OCI-LY1 (cell line): ENCODE data around the gene CCDC73.
"Not testable (repeated sequence)": the region's sequence is repeated elsewhere in the genome, so short reads cannot be mapped to it uniquely, and the experiment has no call there.

ENCODE experiments used
- H2AFZ ChIP-seq: fragments of 200-600 bp; sonication (generic), shearing (Covaris generic); 2 replicates; pipeline ENCODE4 v1.6.0; 2014; ENCODE audit warnings: antibody characterized with exemption, mild to moderate bottlenecking, low read length
- H3F3A ChIP-seq: fragments of 200-600 bp; sonication (generic), shearing (Covaris generic); 2 replicates; pipeline ENCODE4 v1.6.0; 2014; ENCODE audit warnings: mild to moderate bottlenecking, antibody characterized with exemption, low read length, moderate library complexity; ENCODE audit not compliant: insufficient read depth
- H3K27ac ChIP-seq: fragments of 200-600 bp; sonication (generic); 2 replicates; pipeline ENCODE4 v1.5.1; 2014; ENCODE audit warnings: low read length, mixed run types, mild to moderate bottlenecking, low read depth; ENCODE audit not compliant: poor library complexity, severe bottlenecking
- H3K27me3 ChIP-seq: fragments of 200-600 bp; sonication (generic); 2 replicates; pipeline ENCODE4 v1.6.0; 2014; ENCODE audit warnings: antibody characterized with exemption, mild to moderate bottlenecking, low read length, moderate library complexity; ENCODE audit not compliant: insufficient read depth
- H3K36me3 ChIP-seq: fragments of 200-600 bp; sonication (generic); 2 replicates; pipeline ENCODE4 v1.6.1; 2014; ENCODE audit warnings: mild to moderate bottlenecking, antibody characterized with exemption, low read length, moderate library complexity, mixed read lengths; ENCODE audit not compliant: insufficient read depth
- H3K4me1 ChIP-seq: fragments of 200-600 bp; sonication (generic); 2 replicates; pipeline ENCODE4 v1.5.1; 2014; ENCODE audit warnings: mild to moderate bottlenecking, low read length, moderate library complexity; ENCODE audit not compliant: insufficient read depth, severe bottlenecking
- H3K4me2 ChIP-seq: fragments of 200-600 bp; sonication (generic), shearing (Covaris generic); 2 replicates; pipeline ENCODE4 v1.6.1; 2014; ENCODE audit warnings: low read length
- H3K4me3 ChIP-seq: fragments of 200-600 bp; sonication (generic); 2 replicates; pipeline ENCODE4 v1.5.1; 2014; ENCODE audit warnings: low read length, low read depth, mild to moderate bottlenecking, mixed read lengths; ENCODE audit not compliant: poor library complexity, severe bottlenecking
- H3K79me2 ChIP-seq: fragments of 200-600 bp; shearing (Covaris generic); 2 replicates; pipeline ENCODE4 v1.6.1; 2016; ENCODE audit warnings: mixed run types, low read length, mixed read lengths; ENCODE audit not compliant: insufficient read depth
- H3K9ac ChIP-seq: fragments of 200-600 bp; sonication (generic), shearing (Covaris generic); 2 replicates; pipeline ENCODE4 v1.6.1; 2014; ENCODE audit warnings: mild to moderate bottlenecking, low read length, mixed read lengths
- H3K9me2 ChIP-seq: fragments of 200-600 bp; sonication (generic), shearing (Covaris generic); 2 replicates; pipeline ENCODE4 v1.6.1; 2014; ENCODE audit warnings: low read depth, mild to moderate bottlenecking, low read length, mixed read lengths
- H3K9me3 ChIP-seq: fragments of 200-600 bp; shearing (Covaris generic); 2 replicates; pipeline ENCODE4 v1.6.1; 2014; ENCODE audit warnings: low read length, mixed read lengths
- H4K20me1 ChIP-seq: fragments of 200-600 bp; sonication (generic), shearing (Covaris generic); 2 replicates; pipeline ENCODE4 v1.6.0; 2016; ENCODE audit warnings: mild to moderate bottlenecking, low read length; ENCODE audit not compliant: insufficient read depth
- EZH2 ChIP-seq: fragments of 200-600 bp; sonication (generic), shearing (Covaris generic); IDR thresholded peaks from 2 replicates; pipeline ENCODE4 v1.8.0; 2017; ENCODE audit warnings: borderline replicate concordance, mixed run types, mild to moderate bottlenecking, antibody characterized with exemption, low read length, moderate library complexity, mixed read lengths
- TF ChIP-seq, protein P1 (sequence below): fragments of 200-600 bp; sonication (generic), shearing (Covaris generic); IDR thresholded peaks from 2 replicates; pipeline ENCODE4 v1.5.1; 2017; ENCODE audit warnings: mild to moderate bottlenecking, antibody characterized with exemption, low read length, moderate library complexity, mixed read lengths

Gene CCDC73

GRCh38 chr11:32613500-32614151 lies 180.8 kb downstream of the CCDC73 start:
- TF ChIP-seq, protein P1, sequence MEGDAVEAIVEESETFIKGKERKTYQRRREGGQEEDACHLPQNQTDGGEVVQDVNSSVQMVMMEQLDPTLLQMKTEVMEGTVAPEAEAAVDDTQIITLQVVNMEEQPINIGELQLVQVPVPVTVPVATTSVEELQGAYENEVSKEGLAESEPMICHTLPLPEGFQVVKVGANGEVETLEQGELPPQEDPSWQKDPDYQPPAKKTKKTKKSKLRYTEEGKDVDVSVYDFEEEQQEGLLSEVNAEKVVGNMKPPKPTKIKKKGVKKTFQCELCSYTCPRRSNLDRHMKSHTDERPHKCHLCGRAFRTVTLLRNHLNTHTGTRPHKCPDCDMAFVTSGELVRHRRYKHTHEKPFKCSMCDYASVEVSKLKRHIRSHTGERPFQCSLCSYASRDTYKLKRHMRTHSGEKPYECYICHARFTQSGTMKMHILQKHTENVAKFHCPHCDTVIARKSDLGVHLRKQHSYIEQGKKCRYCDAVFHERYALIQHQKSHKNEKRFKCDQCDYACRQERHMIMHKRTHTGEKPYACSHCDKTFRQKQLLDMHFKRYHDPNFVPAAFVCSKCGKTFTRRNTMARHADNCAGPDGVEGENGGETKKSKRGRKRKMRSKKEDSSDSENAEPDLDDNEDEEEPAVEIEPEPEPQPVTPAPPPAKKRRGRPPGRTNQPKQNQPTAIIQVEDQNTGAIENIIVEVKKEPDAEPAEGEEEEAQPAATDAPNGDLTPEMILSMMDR, result no peak
- TF ChIP-seq EZH2, result no peak
- Histone ChIP-seq H3K4me3 (no peak overlapping the region), H3K79me2 (no peaks in the 10 kb centered on the region), H3K9me3 (no peaks in the 10 kb centered on the region), H3K4me1 (no peaks in the 10 kb centered on the region), H4K20me1 (no peaks in the 10 kb centered on the region), H3K36me3 (no peaks in the 10 kb centered on the region), H3K27ac (no peak overlapping the region), H3K9ac (no peak overlapping the region), H2AFZ (no peak overlapping the region), H3K4me2 (no peak overlapping the region), H3K9me2 (no peaks in the 10 kb centered on the region; the same call in 1 of the 2 replicates), H3K27me3 (no peaks in the 10 kb centered on the region), H3F3A (no peaks in the 10 kb centered on the region)

DNA sequence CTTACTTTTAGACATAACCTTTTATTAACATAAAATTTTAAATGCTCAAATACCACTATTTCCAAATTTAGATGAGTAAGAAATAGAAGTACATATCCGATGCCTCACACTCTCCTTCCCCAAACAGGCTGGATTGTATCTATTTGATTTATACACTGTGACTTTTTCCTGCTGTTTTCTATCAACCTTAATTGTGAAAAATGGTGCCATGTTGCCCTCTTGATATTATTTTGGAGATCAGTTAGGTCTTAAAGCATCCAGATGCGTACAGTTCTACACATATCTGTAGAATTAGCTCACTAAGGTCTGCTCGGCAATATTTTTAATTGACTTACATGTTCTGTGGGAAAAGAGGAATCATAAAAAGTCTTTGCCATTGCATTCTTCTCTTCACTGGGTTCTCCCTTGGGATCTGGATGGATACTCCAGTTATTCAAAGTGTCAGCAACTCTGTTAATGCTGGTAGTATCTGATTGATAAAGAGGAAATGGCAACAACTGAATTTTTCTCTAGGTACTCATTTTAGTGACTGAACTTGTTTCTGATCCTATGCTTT lies 183.6 kb downstream of the CCDC73 start:
- peaks cover 5% of the 10 kb centered on the region; the same call in 1 of the 2 replicates for H3F3A ChIP-seq
- H4K20me1 ChIP-seq, result no peaks in the 10 kb centered on the region
- TF ChIP-seq, protein P1, result no peak
- TF ChIP-seq EZH2, result no peak
- H3K9me2 ChIP-seq, result no peaks in the 10 kb centered on the region; the same call in 1 of the 2 replicates
- no peaks in the 10 kb centered on the region for H3K9me3 ChIP-seq
- H2AFZ ChIP-seq, result no peak overlapping the region
- peaks cover 6% of the 10 kb centered on the region for H3K36me3 ChIP-seq
- no peak overlapping the region for H3K9ac ChIP-seq
- H3K4me1 ChIP-seq, result no peaks in the 10 kb centered on the region
- no peak overlapping the region for H3K27ac ChIP-seq
- H3K4me2 ChIP-seq, result no peak overlapping the region
- no peaks in the 10 kb centered on the region for H3K27me3 ChIP-seq
- no peaks in the 10 kb centered on the region for H3K79me2 ChIP-seq
- H3K4me3 ChIP-seq, result no peak overlapping the region

DNA sequence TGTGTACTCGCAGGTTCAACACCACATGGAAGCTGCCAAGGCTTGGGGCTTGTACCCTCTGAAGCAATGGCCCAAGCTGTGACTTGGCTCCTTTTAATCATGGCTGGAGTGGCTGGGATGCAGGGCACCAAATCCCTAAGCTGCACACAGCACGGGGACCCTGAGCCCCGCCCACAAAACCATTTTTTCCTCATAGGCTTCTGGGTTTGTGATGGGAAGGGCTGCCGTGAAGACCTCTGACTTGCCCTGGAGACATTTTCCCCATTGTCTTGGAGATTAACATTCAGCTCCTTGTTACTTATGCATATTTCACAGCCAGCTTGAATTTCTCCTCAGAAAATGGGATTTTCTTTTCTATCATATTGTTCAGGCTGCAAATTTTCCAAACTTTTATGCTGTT lies 185.6 kb downstream of the CCDC73 start:
- not testable (repeated sequence) for H2AFZ ChIP-seq, H3K27me3 ChIP-seq, H3K9me3 ChIP-seq, H3K9me2 ChIP-seq, H3K27ac ChIP-seq, H3K4me1 ChIP-seq, H3K4me2 ChIP-seq, H3K79me2 ChIP-seq, H4K20me1 ChIP-seq, H3K9ac ChIP-seq, H3K4me3 ChIP-seq, H3F3A ChIP-seq
- H3K36me3 ChIP-seq, result peaks cover 24% of the 10 kb centered on the region

DNA sequence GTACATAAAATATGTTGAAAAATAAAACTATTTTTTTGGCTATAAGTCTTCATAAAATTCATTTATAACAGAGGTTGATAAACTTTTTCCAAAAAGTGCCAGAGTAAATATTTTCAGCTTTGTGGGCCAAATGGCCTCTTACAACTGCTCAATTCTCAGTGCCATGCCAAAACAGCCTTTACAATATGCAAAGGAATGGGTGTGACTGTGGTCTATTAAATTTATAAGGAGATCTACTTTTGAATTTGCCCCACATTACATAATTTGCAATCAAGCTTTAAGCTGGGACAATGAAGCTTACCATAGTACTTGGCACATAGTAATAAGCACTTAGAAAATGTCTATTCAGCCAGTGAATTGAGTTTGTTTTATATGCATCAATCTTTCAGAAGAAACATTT lies 188.2 kb downstream of the CCDC73 start:
- no peak overlapping the region for H3K4me2 ChIP-seq
- TF ChIP-seq, protein P1, result no peak
- TF ChIP-seq EZH2, result no peak
- H3K4me3 ChIP-seq, result no peak overlapping the region
- no peak overlapping the region for H2AFZ ChIP-seq
- H3K9me2 ChIP-seq, result no peaks in the 10 kb centered on the region
- H3K27me3 ChIP-seq, result no peaks in the 10 kb centered on the region
- no peaks in the 10 kb centered on the region for H3K9me3 ChIP-seq
- H3K27ac ChIP-seq, result no peak overlapping the region
- no peak overlapping the region for H3K9ac ChIP-seq
- H3K36me3 ChIP-seq, result peaks cover 49% of the 10 kb centered on the region
- H3F3A ChIP-seq, result peaks cover 5% of the 10 kb centered on the region; the same call in 1 of the 2 replicates
- H4K20me1 ChIP-seq, result no peaks in the 10 kb centered on the region
- H3K4me1 ChIP-seq, result no peaks in the 10 kb centered on the region
- H3K79me2 ChIP-seq, result no peaks in the 10 kb centered on the region
